IPS DF 6.9 (cell line): ENCODE measurements around the gene NIPBL.

ENCODE experiments used
- DNase-seq: peaks from one replicate; pipeline ENCODE4 v3.0.0-alpha.2; 2013; ENCODE audit warnings: low read depth, low spot score
- H3K27ac ChIP-seq: one replicate; pipeline ENCODE4 v1.5.1; 2013; ENCODE audit warnings: low read length, control low read depth
- H3K27me3 ChIP-seq: 2 replicates; pipeline ENCODE4 v1.6.1; 2013; ENCODE audit warnings: mild to moderate bottlenecking, low read length; ENCODE audit not compliant: control insufficient read depth, insufficient read depth
- H3K36me3 ChIP-seq: 2 replicates; pipeline ENCODE4 v1.6.1; 2013; ENCODE audit warnings: low read length; ENCODE audit not compliant: control insufficient read depth, insufficient read depth
- H3K4me1 ChIP-seq: 2 replicates; pipeline ENCODE4 v1.6.1; 2013; ENCODE audit warnings: low read length; ENCODE audit not compliant: control insufficient read depth, insufficient read depth
- H3K4me3 ChIP-seq: 2 replicates; pipeline ENCODE4 v1.5.1; 2013; ENCODE audit warnings: mild to moderate bottlenecking, low read length
- H3K9me3 ChIP-seq: 2 replicates; pipeline ENCODE4 v1.6.1; 2013; ENCODE audit warnings: low read length, inconsistent platforms; ENCODE audit not compliant: control insufficient read depth, insufficient read depth
- WGBS: extraction: QIAGEN DNeasy Blood & Tissue Kit; methylation state at CpG from one replicate; pipeline ENCODE4 v1.1.7; 2013; ENCODE audit warnings: mixed read lengths, missing lambda C conversion rate; ENCODE audit not compliant: insufficient read length, insufficient coverage; 5-methylcytosine and 5-hydroxymethylcytosine counted together

Gene NIPBL

GRCh38 chr5:37055383-37055990 is 178.9 kb downstream of the NIPBL start:
- no peaks in the 10 kb centered on the region for H3K27me3 ChIP-seq
- H3K4me1 ChIP-seq, result no peaks in the 10 kb centered on the region
- H3K36me3 ChIP-seq, result no peaks in the 10 kb centered on the region; the same call in 1 of the 2 replicates
- H3K4me3 ChIP-seq, result no peak overlapping the region
- no peak overlapping the region for H3K27ac ChIP-seq
- WGBS, result no CpG with 5 or more reads among the region's 1 CpG
- no peak for DNase-seq
- H3K9me3 ChIP-seq, result no peaks in the 10 kb centered on the region

GRCh38 chr5:37056762-37057161 is 180.2 kb downstream of the NIPBL start:
- Histone ChIP-seq H3K4me1 (no peaks in the 10 kb centered on the region), H3K9me3 (no peaks in the 10 kb centered on the region), H3K36me3 (no peaks in the 10 kb centered on the region; the same call in 1 of the 2 replicates), H3K4me3 (no peak overlapping the region), H3K27ac (no peak overlapping the region), H3K27me3 (no peaks in the 10 kb centered on the region)
- no peak for DNase-seq
- WGBS, result no CpG with 5 or more reads among the region's 2 CpGs

- Histone ChIP-seq H3K27ac (no peak overlapping the region), H3K4me3 (no peak overlapping the region), H3K9me3 (no peaks in the 10 kb centered on the region), H3K27me3 (no peaks in the 10 kb centered on the region), H3K4me1 (no peaks in the 10 kb centered on the region), H3K36me3 (peaks cover 2% of the 10 kb centered on the region; the same call in 1 of the 2 replicates)
- no peak for DNase-seq
- no CpG with 5 or more reads among the region's 1 CpG for WGBS
Measured at GRCh38 chr5:37060030-37060429, 183.5 kb downstream of the NIPBL start.

- H3K9me3 ChIP-seq, result no peaks in the 10 kb centered on the region
- no peaks in the 10 kb centered on the region for H3K27me3 ChIP-seq
- WGBS, result no CpG with 5 or more reads among the region's 7 CpGs
- H3K27ac ChIP-seq, result no peak overlapping the region
- no peaks in the 10 kb centered on the region for H3K4me1 ChIP-seq
- DNase-seq, result no peak
- no peak overlapping the region for H3K4me3 ChIP-seq
- peaks cover 2% of the 10 kb centered on the region; the same call in 1 of the 2 replicates for H3K36me3 ChIP-seq
Measured at GRCh38 chr5:37063739-37064138, 187.2 kb downstream of the NIPBL start.

- peaks cover 2% of the 10 kb centered on the region; the same call in 1 of the 2 replicates for H3K36me3 ChIP-seq
- no peaks in the 10 kb centered on the region for H3K4me1 ChIP-seq
- no peak overlapping the region for H3K27ac ChIP-seq
- no peaks in the 10 kb centered on the region for H3K27me3 ChIP-seq
- no peak for DNase-seq
- H3K4me3 ChIP-seq, result no peak overlapping the region
- no peaks in the 10 kb centered on the region for H3K9me3 ChIP-seq
- no CpG with 5 or more reads among the region's 9 CpGs for WGBS
Measured at GRCh38 chr5:37064442-37064841, 187.9 kb downstream of the NIPBL start.

- no peak for DNase-seq
- Histone ChIP-seq H3K27me3 (no peaks in the 10 kb centered on the region), H3K4me1 (no peaks in the 10 kb centered on the region), H3K36me3 (no peaks in the 10 kb centered on the region), H3K27ac (no peak overlapping the region), H3K9me3 (no peaks in the 10 kb centered on the region), H3K4me3 (no peak overlapping the region)
- no CpG with 5 or more reads among the region's 1 CpG for WGBS
Measured at GRCh38 chr5:37071487-37071886, 194.9 kb downstream of the NIPBL start.

GRCh38 chr5:37071901-37072581 is 195.5 kb downstream of the NIPBL start:
- H3K9me3 ChIP-seq, result no peaks in the 10 kb centered on the region
- DNase-seq, result no peak
- H3K27me3 ChIP-seq, result no peaks in the 10 kb centered on the region
- H3K4me1 ChIP-seq, result no peaks in the 10 kb centered on the region
- no peaks in the 10 kb centered on the region for H3K36me3 ChIP-seq
- no CpG with 5 or more reads among the region's 1 CpG for WGBS
- no peak overlapping the region for H3K4me3 ChIP-seq
- H3K27ac ChIP-seq, result no peak overlapping the region

- Histone ChIP-seq H3K9me3 (no peaks in the 10 kb centered on the region), H3K27ac (no peak overlapping the region), H3K4me1 (no peaks in the 10 kb centered on the region), H3K36me3 (no peaks in the 10 kb centered on the region), H3K4me3 (no peak overlapping the region), H3K27me3 (no peaks in the 10 kb centered on the region)
- WGBS, result no CpG with 5 or more reads among the region's 3 CpGs
- DNase-seq, result no peak
Measured at GRCh38 chr5:37075399-37075950, 198.9 kb downstream of the NIPBL start.

GRCh38 chr5:37077146-37077545 is 200.6 kb downstream of the NIPBL start:
- Histone ChIP-seq H3K4me3 (no peak overlapping the region), H3K27me3 (no peaks in the 10 kb centered on the region), H3K36me3 (no peaks in the 10 kb centered on the region), H3K27ac (no peak overlapping the region), H3K4me1 (no peaks in the 10 kb centered on the region), H3K9me3 (no peaks in the 10 kb centered on the region)
- no CpG with 5 or more reads among the region's 1 CpG for WGBS
- DNase-seq, result no peak

GRCh38 chr5:37080697-37081096 is 204.1 kb downstream of the NIPBL start:
- H3K27ac ChIP-seq, result no peak overlapping the region
- H3K36me3 ChIP-seq, result no peaks in the 10 kb centered on the region
- no CpG with 5 or more reads among the region's 3 CpGs for WGBS
- DNase-seq, result no peak
- no peaks in the 10 kb centered on the region for H3K4me1 ChIP-seq
- H3K27me3 ChIP-seq, result peaks cover 9% of the 10 kb centered on the region; the same call in 1 of the 2 replicates
- H3K9me3 ChIP-seq, result no peaks in the 10 kb centered on the region
- no peak overlapping the region for H3K4me3 ChIP-seq
